Activated CD4-positive, alpha-beta memory T cell treated with anti-CD3 and anti-CD28 coated beads for 36 hours (primary cell): ENCODE measurements around the gene GATA5. TPM values are rescaled to one million over a fixed set of nuclear protein-coding genes. Genes with fewer than 3 reads are reported as not detected.

Experiments used
- CTCF ChIA-PET: fragments of 350-600 bp; sonication (Branson Sonifier 250); formaldehyde crosslinking; loops from one replicate; lab custom pipeline; 2021; ENCODE audit warnings: antibody characterized with exemption, inconsistent platforms; lab: Charles Lee
- POLR2A ChIA-PET: fragments of 350-600 bp; sonication (Branson Sonifier 250); formaldehyde crosslinking; loops from one replicate; lab custom pipeline; 2021; ENCODE audit warnings: antibody characterized with exemption; lab: Charles Lee
- DNase-seq: peaks from one replicate; pipeline ENCODE4 v3.0.0-alpha.2; 2020
- H3K27ac Mint-ChIP-seq: one replicate; pipeline ENCODE4 v1.8.0; 2021; ENCODE audit warnings: mixed read lengths
- H3K27me3 Mint-ChIP-seq: one replicate; pipeline ENCODE4 v1.8.0; 2021; ENCODE audit warnings: mixed read lengths
- H3K36me3 Mint-ChIP-seq: one replicate; pipeline ENCODE4 v1.8.0; 2021; ENCODE audit warnings: mixed read lengths
- H3K4me1 Mint-ChIP-seq: one replicate; pipeline ENCODE4 v1.8.0; 2021; ENCODE audit warnings: low read depth, mixed read lengths
- H3K4me3 Mint-ChIP-seq: one replicate; pipeline ENCODE4 v1.8.0; 2021; ENCODE audit warnings: mild to moderate bottlenecking, mixed read lengths
- H3K9me3 Mint-ChIP-seq: one replicate; pipeline ENCODE4 v1.8.0; 2021; ENCODE audit warnings: mixed read lengths
- intact Hi-C: fragments of 100-400 bp; cut with micrococcal nuclease; formaldehyde crosslinking; loops from one replicate; pipeline ENCODE4 v1.15.1; 2023
- total RNA-seq, 2 experiments: library from RNA; stranded (reverse); gene quantifications; one replicate each; pipeline ENCODE4 v1.2.3, GENCODE V29; 2021

Gene GATA5
- total RNA-seq, 2 experiments from 2014 or later = not detected

GRCh38 chr20:62464425-62464770 is 11.4 kb downstream of the GATA5 start:
- intact Hi-C loops = no loop called here
- Mint-ChIP-seq H3K36me3 (no peaks in the 10 kb centered on the region), H3K4me1 (no peaks in the 10 kb centered on the region), H3K4me3 (no peak overlapping the region), H3K27me3 (peaks cover 3% of the 10 kb centered on the region), H3K9me3 (no peaks in the 10 kb centered on the region), H3K27ac (no peak overlapping the region)
- CTCF ChIA-PET = no interaction called here
- DNase-seq = no peak
- POLR2A ChIA-PET = no interaction called here

DNA sequence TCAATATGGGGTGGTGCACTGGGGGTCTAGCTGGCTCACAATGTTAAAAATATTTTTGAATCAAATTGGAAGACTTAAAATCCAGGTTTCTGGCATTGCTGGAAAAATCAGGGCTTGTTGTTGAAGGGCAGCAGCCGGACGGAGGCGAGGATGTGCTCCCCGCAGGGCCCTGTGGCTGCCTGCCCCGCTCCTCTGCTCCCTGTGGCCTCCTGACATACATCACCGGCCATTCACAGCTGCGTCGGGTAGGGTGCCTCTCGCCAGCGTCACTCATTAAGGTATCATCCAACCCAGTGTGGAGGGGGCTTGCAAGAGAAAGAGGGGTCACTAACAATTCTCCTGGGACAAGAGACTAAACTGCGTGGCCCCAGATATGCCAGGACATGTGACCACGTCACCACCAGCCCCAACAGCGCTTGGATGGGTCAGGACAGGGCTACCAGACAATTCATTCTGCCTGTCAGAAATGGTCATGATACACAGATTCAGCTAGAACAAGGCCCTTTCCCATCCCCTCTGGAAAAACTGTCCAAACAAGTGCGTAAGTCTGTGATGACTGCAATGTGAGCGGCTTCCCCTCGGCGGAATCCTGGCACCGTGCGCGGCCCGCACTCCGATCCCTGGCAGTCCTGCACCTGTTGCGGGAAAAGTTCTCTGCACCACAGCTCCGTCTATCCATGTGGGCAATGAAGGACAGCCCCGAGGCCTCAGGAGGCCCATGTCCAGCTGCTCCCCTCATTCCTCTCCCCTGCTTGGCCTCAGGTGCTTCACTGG is 12.0 kb downstream of the GATA5 start:
- Mint-ChIP-seq H3K27ac (no peak overlapping the region), H3K4me3 (no peak overlapping the region), H3K9me3 (no peaks in the 10 kb centered on the region), H3K36me3 (no peaks in the 10 kb centered on the region), H3K4me1 (no peaks in the 10 kb centered on the region), H3K27me3 (no peaks in the 10 kb centered on the region)
- no peak for DNase-seq
- CTCF ChIA-PET = no interaction called here
- POLR2A ChIA-PET = no interaction called here
- intact Hi-C loops = no loop called here

GRCh38 chr20:62462976-62463592 is 12.7 kb downstream of the GATA5 start:
- no peaks in the 10 kb centered on the region for H3K36me3 Mint-ChIP-seq
- H3K9me3 Mint-ChIP-seq = no peaks in the 10 kb centered on the region
- CTCF ChIA-PET = no interaction called here
- H3K27ac Mint-ChIP-seq = no peak overlapping the region
- H3K4me3 Mint-ChIP-seq = no peak overlapping the region
- intact Hi-C loops = no loop called here
- peaks cover 2% of the 10 kb centered on the region for H3K27me3 Mint-ChIP-seq
- no peaks in the 10 kb centered on the region for H3K4me1 Mint-ChIP-seq
- POLR2A ChIA-PET = no interaction called here
- DNase-seq = no peak

GRCh38 chr20:62461834-62462233 is 14.0 kb downstream of the GATA5 start:
- H3K4me1 Mint-ChIP-seq = no peaks in the 10 kb centered on the region
- intact Hi-C loops = no loop called here
- H3K27ac Mint-ChIP-seq = no peak overlapping the region
- H3K36me3 Mint-ChIP-seq = no peaks in the 10 kb centered on the region
- peaks cover 8% of the 10 kb centered on the region for H3K27me3 Mint-ChIP-seq
- no peak for DNase-seq
- H3K4me3 Mint-ChIP-seq = no peak overlapping the region
- no peaks in the 10 kb centered on the region for H3K9me3 Mint-ChIP-seq
- POLR2A ChIA-PET = no interaction called here
- CTCF ChIA-PET = no interaction called here

GRCh38 chr20:62461157-62461556 is 14.6 kb downstream of the GATA5 start:
- Mint-ChIP-seq H3K4me3 (no peak overlapping the region), H3K27me3 (peaks cover 10% of the 10 kb centered on the region), H3K36me3 (no peaks in the 10 kb centered on the region), H3K4me1 (no peaks in the 10 kb centered on the region), H3K27ac (no peak overlapping the region), H3K9me3 (no peaks in the 10 kb centered on the region)
- POLR2A ChIA-PET = no interaction called here
- CTCF ChIA-PET = no interaction called here
- no peak for DNase-seq
- intact Hi-C loops = no loop called here

GRCh38 chr20:62460678-62461077 is 15.1 kb downstream of the GATA5 start:
- Mint-ChIP-seq H3K36me3 (no peaks in the 10 kb centered on the region), H3K9me3 (no peaks in the 10 kb centered on the region), H3K4me1 (no peaks in the 10 kb centered on the region), H3K27ac (no peak overlapping the region), H3K4me3 (no peak overlapping the region), H3K27me3 (peaks cover 10% of the 10 kb centered on the region)
- ChIA-PET CTCF (no interaction called here), POLR2A (no interaction called here)
- no peak for DNase-seq
- intact Hi-C loops = no loop called here

- intact Hi-C loops = no loop called here
- H3K4me1 Mint-ChIP-seq = no peaks in the 10 kb centered on the region
Measured at GRCh38 chr20:62459488-62459887, 16.3 kb downstream of the GATA5 start.

GRCh38 chr20:62458275-62459251 is 17.2 kb downstream of the GATA5 start:
- DNase-seq = no peak
- ChIA-PET CTCF (no interaction called here), POLR2A (no interaction called here)
- intact Hi-C loops = no loop called here
- Mint-ChIP-seq H3K4me3 (no peak overlapping the region), H3K36me3 (no peaks in the 10 kb centered on the region), H3K4me1 (no peaks in the 10 kb centered on the region), H3K9me3 (no peaks in the 10 kb centered on the region), H3K27ac (no peak overlapping the region), H3K27me3 (peaks cover 10% of the 10 kb centered on the region)

More at GRCh38 chr20:62459488-62459887, 16.3 kb downstream of the GATA5 start:
- DNase-seq = no peak
- ChIA-PET POLR2A (no interaction called here), CTCF (no interaction called here)
- no peak overlapping the region for H3K27ac Mint-ChIP-seq
- H3K9me3 Mint-ChIP-seq = no peaks in the 10 kb centered on the region
- no peaks in the 10 kb centered on the region for H3K36me3 Mint-ChIP-seq
- no peak overlapping the region for H3K4me3 Mint-ChIP-seq
- H3K27me3 Mint-ChIP-seq = peaks cover 10% of the 10 kb centered on the region

DNA sequence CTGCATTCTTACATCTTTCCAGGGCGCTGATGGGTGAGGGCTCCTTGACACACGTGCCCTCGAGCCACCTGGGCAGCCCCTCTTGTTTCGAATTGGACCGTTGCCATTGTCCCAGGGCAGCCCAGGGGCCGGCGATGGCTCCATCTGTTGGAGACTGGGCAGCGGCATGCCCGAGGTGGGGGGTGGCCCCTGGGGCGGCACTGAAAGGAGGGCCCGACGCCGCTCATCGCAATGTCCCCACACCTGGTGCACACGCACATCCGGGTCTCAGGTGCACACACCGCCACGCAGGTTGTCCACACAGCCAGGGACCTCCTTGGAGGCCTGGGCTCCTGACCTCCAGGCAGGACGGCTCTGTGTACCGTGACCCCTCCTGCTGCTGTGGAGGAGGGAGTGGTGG is 18.0 kb downstream of the GATA5 start:
- CTCF ChIA-PET = no interaction called here
- Mint-ChIP-seq H3K9me3 (no peaks in the 10 kb centered on the region), H3K4me1 (no peaks in the 10 kb centered on the region), H3K27ac (no peak overlapping the region), H3K4me3 (no peak overlapping the region), H3K36me3 (no peaks in the 10 kb centered on the region), H3K27me3 (peaks cover 10% of the 10 kb centered on the region)
- no peak for DNase-seq
- POLR2A ChIA-PET = no interaction called here
- intact Hi-C loops = no loop called here

- Mint-ChIP-seq H3K27ac (no peak overlapping the region), H3K4me1 (no peaks in the 10 kb centered on the region), H3K9me3 (no peaks in the 10 kb centered on the region), H3K27me3 (peaks cover 10% of the 10 kb centered on the region), H3K36me3 (no peaks in the 10 kb centered on the region), H3K4me3 (no peak overlapping the region)
- ChIA-PET CTCF (no interaction called here), POLR2A (no interaction called here)
- DNase-seq = no peak
- intact Hi-C loops = no loop called here
Measured at GRCh38 chr20:62457098-62457497, 18.7 kb downstream of the GATA5 start.

GRCh38 chr20:62455929-62456328 is 19.9 kb downstream of the GATA5 start:
- Mint-ChIP-seq H3K4me1 (no peaks in the 10 kb centered on the region), H3K4me3 (no peak overlapping the region), H3K27ac (no peak overlapping the region), H3K36me3 (no peaks in the 10 kb centered on the region), H3K27me3 (peaks cover 10% of the 10 kb centered on the region), H3K9me3 (no peaks in the 10 kb centered on the region)
- ChIA-PET POLR2A (no interaction called here), CTCF (no interaction called here)
- DNase-seq = no peak
- intact Hi-C loops = no loop called here

DNA sequence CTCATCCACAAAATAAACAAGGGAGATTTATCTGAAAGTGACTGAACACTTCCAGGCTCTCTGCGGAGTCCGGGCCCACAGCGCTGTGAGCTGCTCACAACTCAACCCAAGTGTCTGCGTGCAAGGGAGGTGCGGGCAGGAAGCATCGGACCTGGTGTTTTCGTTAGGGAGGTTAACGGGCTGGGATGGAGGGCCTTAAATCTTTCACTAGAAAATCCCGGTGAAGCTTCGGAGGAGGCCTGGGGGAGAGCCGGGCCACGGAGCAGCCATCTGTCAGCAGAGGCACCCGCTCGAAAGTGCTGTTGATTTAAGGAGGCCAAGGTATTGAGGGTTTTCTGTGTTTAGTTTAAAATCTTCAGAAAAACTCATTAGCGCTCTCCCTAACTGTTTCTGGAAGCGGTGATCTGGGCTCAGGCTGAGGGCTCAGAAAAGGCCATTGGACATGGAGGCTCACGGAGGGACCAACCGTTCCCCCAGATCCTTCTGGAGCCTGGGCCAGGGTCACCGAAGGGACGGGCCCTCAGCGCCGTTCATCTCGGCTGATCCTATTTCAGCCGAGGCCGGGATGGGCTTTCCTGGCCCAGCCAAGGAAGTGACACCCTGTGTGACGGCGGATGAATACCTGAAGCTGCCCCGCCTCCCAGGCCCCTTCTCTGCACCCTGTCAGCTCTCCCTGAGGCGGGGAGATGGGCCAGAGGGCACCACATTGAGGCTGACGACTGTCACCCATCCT is 20.7 kb downstream of the GATA5 start:
- Mint-ChIP-seq H3K9me3 (no peaks in the 10 kb centered on the region), H3K27me3 (peaks cover 10% of the 10 kb centered on the region), H3K27ac (no peak overlapping the region), H3K36me3 (no peaks in the 10 kb centered on the region), H3K4me3 (no peak overlapping the region), H3K4me1 (no peaks in the 10 kb centered on the region)
- intact Hi-C loops = no loop called here
- POLR2A ChIA-PET = no interaction called here
- DNase-seq = no peak
- CTCF ChIA-PET = no interaction called here
